ENCODE data around the gene MLPH. TPM values are rescaled to one million over a fixed set of nuclear protein-coding genes. Genes with fewer than 3 reads are reported as not detected.

Gene MLPH
- total and polyA plus RNA-seq, 12 donors, result 9.7 to 60.0 (median 40.8) TPM

DNA sequence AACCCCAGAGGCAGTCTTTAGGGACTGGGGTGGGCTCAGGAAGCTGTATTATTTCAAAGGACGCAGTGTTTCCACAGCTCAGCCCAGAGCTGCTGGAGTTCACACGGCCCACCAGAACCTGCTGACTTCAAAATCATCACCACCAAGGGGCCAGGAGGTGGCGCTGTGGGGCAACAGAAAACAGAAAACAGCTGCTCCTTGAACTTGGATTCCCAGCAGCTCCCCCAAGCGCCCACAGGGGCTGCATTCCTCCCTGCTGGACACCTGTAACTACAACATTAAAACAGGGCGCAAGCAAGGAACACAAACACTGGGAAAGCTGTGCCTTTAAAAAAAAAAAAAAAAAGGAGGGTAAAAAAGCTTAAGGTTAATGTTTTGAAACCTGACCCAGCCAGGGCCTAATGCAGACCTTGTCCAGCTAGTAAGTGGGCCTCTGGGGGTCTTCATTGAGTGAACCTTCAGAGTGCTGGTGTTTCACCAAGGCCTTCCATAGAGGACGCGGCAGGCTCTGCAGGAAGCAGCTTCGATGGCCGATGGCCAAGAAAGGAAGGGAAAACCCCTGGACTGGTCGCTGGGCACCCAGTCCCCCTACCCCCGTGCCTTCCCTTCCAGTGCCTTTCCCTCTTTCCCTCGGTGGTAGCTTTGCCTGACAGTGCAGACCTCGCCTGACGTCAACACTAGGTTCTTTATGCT lies 25.9 kb downstream of the MLPH start:
- peaks cover 0 to 4% (median 0%) of the 10 kb centered on the region in 9 donors for H3K36me3 ChIP-seq
- H3K9me3 ChIP-seq, result no peaks in the 10 kb centered on the region
- peak overlapping the region in 9 of 10 donors; percentile 57 to 87 (median 81) for H3K27ac ChIP-seq
- H3K4me3 ChIP-seq, result no peak overlapping the region
- intact Hi-C loops (cut with DNase I), result loop anchor here (1.0 to 10.0 kb wide), 5 partner anchors 59 to 272 kb away; no protein-coding TSS in a partner anchor
- peaks cover 5 to 61% (median 45%) of the 10 kb centered on the region in 9 donors for H3K4me1 ChIP-seq
- TF ChIP-seq, protein P1, sequence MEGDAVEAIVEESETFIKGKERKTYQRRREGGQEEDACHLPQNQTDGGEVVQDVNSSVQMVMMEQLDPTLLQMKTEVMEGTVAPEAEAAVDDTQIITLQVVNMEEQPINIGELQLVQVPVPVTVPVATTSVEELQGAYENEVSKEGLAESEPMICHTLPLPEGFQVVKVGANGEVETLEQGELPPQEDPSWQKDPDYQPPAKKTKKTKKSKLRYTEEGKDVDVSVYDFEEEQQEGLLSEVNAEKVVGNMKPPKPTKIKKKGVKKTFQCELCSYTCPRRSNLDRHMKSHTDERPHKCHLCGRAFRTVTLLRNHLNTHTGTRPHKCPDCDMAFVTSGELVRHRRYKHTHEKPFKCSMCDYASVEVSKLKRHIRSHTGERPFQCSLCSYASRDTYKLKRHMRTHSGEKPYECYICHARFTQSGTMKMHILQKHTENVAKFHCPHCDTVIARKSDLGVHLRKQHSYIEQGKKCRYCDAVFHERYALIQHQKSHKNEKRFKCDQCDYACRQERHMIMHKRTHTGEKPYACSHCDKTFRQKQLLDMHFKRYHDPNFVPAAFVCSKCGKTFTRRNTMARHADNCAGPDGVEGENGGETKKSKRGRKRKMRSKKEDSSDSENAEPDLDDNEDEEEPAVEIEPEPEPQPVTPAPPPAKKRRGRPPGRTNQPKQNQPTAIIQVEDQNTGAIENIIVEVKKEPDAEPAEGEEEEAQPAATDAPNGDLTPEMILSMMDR (IDR thresholded peaks at IDR 0.05), result peak; percentile 86 to 98 (median 87)
- ATAC-seq (peak; percentile 62 to 86 (median 74)), DNase-seq (peak; percentile 85 to 88)
- H3K27me3 ChIP-seq, result no peaks in the 10 kb centered on the region
- 24 to 33% methylated on average over 14 of the region's 14 CpGs for WGBS, 2 donors

DNA sequence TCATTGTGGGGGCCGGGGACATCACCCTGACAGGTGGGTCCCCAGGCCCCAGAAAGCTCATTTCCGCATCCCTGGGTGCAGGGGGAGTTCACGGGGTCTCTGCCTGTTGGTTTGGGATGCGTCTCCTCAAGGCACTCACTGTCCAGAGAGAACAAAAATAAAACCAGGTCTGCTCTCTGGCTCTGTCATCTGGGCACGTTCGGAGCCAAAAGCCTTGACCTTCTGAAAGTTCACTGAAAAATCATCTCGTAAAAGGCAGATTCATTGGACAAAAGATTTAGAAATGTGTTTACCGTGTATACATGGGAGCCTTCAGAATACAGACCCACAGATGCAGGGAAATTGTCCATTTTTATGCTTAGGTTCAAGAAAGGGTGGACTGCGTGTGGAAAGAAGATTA lies 26.6 kb downstream of the MLPH start:
- WGBS, 2 donors, result 59 to 68% methylated on average over 9 of the region's 9 CpGs
- Histone ChIP-seq H3K36me3 (peaks cover 0 to 4% (median 0%) of the 10 kb centered on the region in 9 donors), H3K4me3 (no peak overlapping the region), H3K27ac (peak overlapping the region in 9 of 10 donors; percentile 57 to 87 (median 81)), H3K4me1 (peaks cover 5 to 61% (median 45%) of the 10 kb centered on the region in 9 donors), H3K9me3 (no peaks in the 10 kb centered on the region), H3K27me3 (no peaks in the 10 kb centered on the region)
- ATAC-seq, result peak in 3 of 8 donors; percentile 36 to 43 (median 41)
- DNase-seq, result no peak
- TF ChIP-seq, protein P1 (IDR thresholded peaks at IDR 0.05), result no peak
- intact Hi-C loops (cut with DNase I), result loop anchor here in 9 of 10 donors (1.0 to 10.0 kb wide), 5 partner anchors 59 to 271 kb away; no protein-coding TSS in a partner anchor

DNA sequence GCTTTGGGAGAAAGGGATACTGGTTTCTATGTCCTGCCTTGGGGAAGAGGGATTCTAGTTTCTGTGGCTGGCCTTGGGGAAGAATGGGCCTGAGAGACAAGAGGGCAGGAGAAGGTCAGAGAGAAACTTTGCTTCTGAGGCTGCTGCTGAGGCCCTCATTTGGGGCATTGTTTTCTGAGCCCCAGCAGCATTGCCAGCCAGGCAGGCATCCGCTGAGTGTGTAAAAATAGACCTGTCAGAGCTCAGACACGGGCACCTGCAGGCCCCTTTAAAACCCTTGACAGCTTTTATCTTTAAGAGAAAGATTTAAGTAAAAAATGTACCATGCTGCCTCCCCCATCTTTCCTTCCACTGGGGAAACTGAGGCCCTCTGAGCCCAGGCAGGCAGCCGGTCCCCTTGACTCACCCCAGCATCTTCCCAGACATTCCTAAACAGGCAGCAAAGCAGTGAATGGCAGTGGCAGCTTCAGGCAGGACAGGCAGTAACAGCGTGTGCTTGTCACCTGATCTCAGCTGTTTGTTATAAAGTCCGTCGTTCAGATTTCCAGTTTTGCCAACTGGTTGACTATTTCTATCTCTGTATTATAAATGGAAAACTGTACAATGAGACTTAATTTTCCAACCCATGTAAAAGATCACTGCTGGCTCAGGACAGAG lies 27.6 kb downstream of the MLPH start:
- Histone ChIP-seq H3K27ac (peak overlapping the region; percentile 36 to 87 (median 79)), H3K36me3 (peaks cover 0 to 4% (median 0%) of the 10 kb centered on the region in 9 donors), H3K27me3 (no peaks in the 10 kb centered on the region), H3K9me3 (no peaks in the 10 kb centered on the region), H3K4me3 (no peak overlapping the region), H3K4me1 (peaks cover 5 to 52% (median 40%) of the 10 kb centered on the region in 9 donors)
- TF ChIP-seq, protein P1 (IDR thresholded peaks at IDR 0.05), result no peak
- 47 to 74% methylated on average over 6 of the region's 6 CpGs for WGBS, 2 donors
- ATAC-seq (peak in 6 of 8 donors; percentile 32 to 68 (median 60)), DNase-seq (peak in 1 of 2 donors; percentile 24)
- intact Hi-C loops (cut with DNase I), result loop anchor here in 6 of 10 donors (2.0 to 10.0 kb wide), 5 partner anchors 58 to 270 kb away; no protein-coding TSS in a partner anchor

DNA sequence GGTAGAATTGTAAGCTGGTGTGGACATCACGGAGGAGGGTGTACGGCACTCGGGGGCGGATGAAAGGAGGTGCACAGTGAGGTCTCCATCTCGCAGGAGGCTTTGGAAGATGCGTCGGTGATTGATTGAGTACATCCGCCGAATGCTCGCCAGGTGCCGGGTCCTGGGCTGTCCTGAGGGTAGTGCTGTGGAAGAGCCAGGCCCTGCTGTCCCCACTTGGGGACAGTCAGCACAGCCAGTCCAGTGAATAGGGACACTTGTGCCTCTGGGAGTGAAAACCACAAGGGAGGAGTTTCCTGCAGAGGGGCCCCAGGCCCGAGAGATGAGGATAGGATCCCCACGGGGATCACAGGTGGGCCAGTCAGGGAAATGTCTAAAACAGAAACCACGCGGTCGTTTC lies 28.1 kb downstream of the MLPH start:
- no peaks in the 10 kb centered on the region for H3K9me3 ChIP-seq
- WGBS, 2 donors, result 62 to 76% methylated on average over 16 of the region's 16 CpGs
- TF ChIP-seq, protein P1 (IDR thresholded peaks at IDR 0.05), result no peak
- H3K4me1 ChIP-seq, result peaks cover 5 to 46% (median 38%) of the 10 kb centered on the region in 9 donors
- H3K4me3 ChIP-seq, result no peak overlapping the region
- peak in 2 of 8 donors; percentile 33 to 40 for ATAC-seq
- no peaks in the 10 kb centered on the region for H3K27me3 ChIP-seq
- no peak for DNase-seq
- intact Hi-C loops (cut with DNase I), result loop anchor here in 5 of 10 donors (2.0 to 10.0 kb wide), 4 partner anchors 58 to 270 kb away; no protein-coding TSS in a partner anchor
- H3K36me3 ChIP-seq, result peaks cover 0 to 4% (median 0%) of the 10 kb centered on the region in 9 donors
- peak overlapping the region in 9 of 10 donors; percentile 20 to 87 (median 81) for H3K27ac ChIP-seq

Measured in heart right ventricle (tissue), 16 donors.